Astrocyte (in vitro differentiated cells and primary cell): ENCODE results near the gene RBM20.

Experiments
- EZH2 ChIP-seq: IDR thresholded peaks from 2 replicates; pipeline ENCODE4 v1.6.1; 2012; ENCODE audit warnings: mild to moderate bottlenecking, low read length, inconsistent platforms; ENCODE audit not compliant: insufficient read depth
- TF ChIP-seq, protein P1 (sequence below): IDR thresholded peaks from 2 replicates; pipeline ENCODE4 v1.5.1; 2011; ENCODE audit warnings: low read depth, mild to moderate bottlenecking, inconsistent platforms, low read length, moderate library complexity; ENCODE audit not compliant: insufficient read depth

DNA sequence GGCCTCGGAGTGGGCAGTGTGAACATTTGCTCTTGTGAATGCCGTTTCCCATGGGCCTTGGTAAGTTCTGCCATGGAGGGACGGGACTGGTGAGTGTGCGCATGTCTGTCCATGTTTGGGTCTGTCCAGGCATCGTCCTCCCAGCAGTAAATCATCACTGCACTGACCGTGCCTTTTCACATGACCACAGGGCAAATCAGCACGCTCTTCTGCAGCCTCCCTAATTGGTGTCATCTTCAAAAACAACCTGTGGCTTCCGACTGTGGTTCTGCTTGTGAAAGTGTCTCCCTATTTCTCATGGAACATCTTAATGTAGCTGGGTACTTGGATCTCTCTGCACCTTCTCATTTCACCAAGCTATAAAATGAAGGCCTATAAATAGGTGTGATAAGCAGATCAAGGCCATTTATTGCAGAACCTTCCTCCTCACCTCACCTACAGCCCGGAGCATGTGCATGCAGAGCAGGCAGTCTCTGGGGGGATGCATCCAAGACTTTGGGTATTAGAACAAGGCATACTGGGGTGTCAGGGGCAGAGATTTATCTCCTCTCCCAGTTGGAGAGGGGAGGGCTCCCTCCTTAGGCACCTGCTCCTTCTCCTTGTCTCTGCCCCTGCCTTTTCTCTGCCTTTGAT is 77.4 kb downstream of the RBM20 start:
- TF ChIP-seq, protein P1, sequence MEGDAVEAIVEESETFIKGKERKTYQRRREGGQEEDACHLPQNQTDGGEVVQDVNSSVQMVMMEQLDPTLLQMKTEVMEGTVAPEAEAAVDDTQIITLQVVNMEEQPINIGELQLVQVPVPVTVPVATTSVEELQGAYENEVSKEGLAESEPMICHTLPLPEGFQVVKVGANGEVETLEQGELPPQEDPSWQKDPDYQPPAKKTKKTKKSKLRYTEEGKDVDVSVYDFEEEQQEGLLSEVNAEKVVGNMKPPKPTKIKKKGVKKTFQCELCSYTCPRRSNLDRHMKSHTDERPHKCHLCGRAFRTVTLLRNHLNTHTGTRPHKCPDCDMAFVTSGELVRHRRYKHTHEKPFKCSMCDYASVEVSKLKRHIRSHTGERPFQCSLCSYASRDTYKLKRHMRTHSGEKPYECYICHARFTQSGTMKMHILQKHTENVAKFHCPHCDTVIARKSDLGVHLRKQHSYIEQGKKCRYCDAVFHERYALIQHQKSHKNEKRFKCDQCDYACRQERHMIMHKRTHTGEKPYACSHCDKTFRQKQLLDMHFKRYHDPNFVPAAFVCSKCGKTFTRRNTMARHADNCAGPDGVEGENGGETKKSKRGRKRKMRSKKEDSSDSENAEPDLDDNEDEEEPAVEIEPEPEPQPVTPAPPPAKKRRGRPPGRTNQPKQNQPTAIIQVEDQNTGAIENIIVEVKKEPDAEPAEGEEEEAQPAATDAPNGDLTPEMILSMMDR, result no peak
- TF ChIP-seq EZH2, result no peak
